Measurements from ENCODE around the gene TSNAX.
A peak's percentile ranks its signal among the peaks of the same experiment; 100 is the strongest.

Gene TSNAX

GRCh38 chr1:231600458-231600976 lies 72.0 kb downstream of the TSNAX start:
- Histone ChIP-seq H3K4me1 (ENCODE audit: control insufficient read depth, low read depth, low read length) (peaks cover 3% of the 10 kb centered on the region), H3K56ac (ENCODE audit: low read length) (no peak overlapping the region), H3K4me2 (ENCODE audit: low read length) (no peak overlapping the region), H3K79me2 (ENCODE audit: control insufficient read depth, insufficient read depth, low read length) (no peaks in the 10 kb centered on the region), H3K23ac (ENCODE audit: low read length) (no peak overlapping the region), H3K36me3 (ENCODE audit: control insufficient read depth, insufficient read depth, low read length) (no peaks in the 10 kb centered on the region), H3K4ac (ENCODE audit: low read depth, low read length) (no peak overlapping the region), H4K5ac (ENCODE audit: low read length) (no peak overlapping the region), H3K27me3 (ENCODE audit: insufficient read depth, low read length, poor library complexity) (no peaks in the 10 kb centered on the region), H2BK5ac (ENCODE audit: low read length) (no peak overlapping the region), H3K79me1 (ENCODE audit: low read length) (no peaks in the 10 kb centered on the region), H2BK120ac (ENCODE audit: low read depth, low read length) (no peak overlapping the region), H3K4me3 (ENCODE audit: low read length) (no peak overlapping the region), H3K18ac (ENCODE audit: low read length) (no peak overlapping the region), H4K8ac (ENCODE audit: low read depth, low read length) (no peak overlapping the region), H3K9ac (ENCODE audit: low read length) (no peak overlapping the region), H3K27ac (ENCODE audit: low read depth, low read length) (no peak overlapping the region), H2BK15ac (replicated peaks; ENCODE audit: low read depth) (no peak overlapping the region), H2AK5ac (ENCODE audit: low read length) (no peak overlapping the region)
- no peak for DNase-seq
- WGBS (ENCODE audit: extremely low coverage, insufficient coverage, low lambda C conversion rate), result no CpG with 5 or more reads among the region's 7 CpGs

- Histone ChIP-seq H2BK5ac (ENCODE audit: low read length) (no peak overlapping the region), H2AK5ac (ENCODE audit: low read length) (no peak overlapping the region), H3K27ac (ENCODE audit: low read depth, low read length) (no peak overlapping the region), H4K5ac (ENCODE audit: low read length) (no peak overlapping the region), H3K23ac (ENCODE audit: low read length) (no peak overlapping the region), H3K4ac (ENCODE audit: low read depth, low read length) (no peak overlapping the region), H3K4me3 (ENCODE audit: low read length) (no peak overlapping the region), H3K36me3 (ENCODE audit: control insufficient read depth, insufficient read depth, low read length) (no peaks in the 10 kb centered on the region), H3K79me1 (ENCODE audit: low read length) (no peaks in the 10 kb centered on the region), H3K79me2 (ENCODE audit: control insufficient read depth, insufficient read depth, low read length) (no peaks in the 10 kb centered on the region), H2BK15ac (replicated peaks; ENCODE audit: low read depth) (no peak overlapping the region), H3K27me3 (ENCODE audit: insufficient read depth, low read length, poor library complexity) (no peaks in the 10 kb centered on the region), H3K56ac (ENCODE audit: low read length) (no peak overlapping the region), H3K18ac (ENCODE audit: low read length) (no peak overlapping the region), H3K9ac (ENCODE audit: low read length) (no peak overlapping the region), H2BK120ac (ENCODE audit: low read depth, low read length) (no peak overlapping the region), H3K4me1 (ENCODE audit: control insufficient read depth, low read depth, low read length) (peaks cover 3% of the 10 kb centered on the region), H3K4me2 (ENCODE audit: low read length) (no peak overlapping the region), H4K8ac (ENCODE audit: low read depth, low read length) (no peak overlapping the region)
- no CpG with 5 or more reads among the region's 5 CpGs for WGBS (ENCODE audit: extremely low coverage, insufficient coverage, low lambda C conversion rate)
- no peak for DNase-seq
Observed at GRCh38 chr1:231601824-231602672, 73.6 kb downstream of the TSNAX start.

GRCh38 chr1:231602673-231602984 lies 74.2 kb downstream of the TSNAX start:
- Histone ChIP-seq H4K5ac (ENCODE audit: low read length) (no peak overlapping the region), H2BK15ac (replicated peaks; ENCODE audit: low read depth) (no peak overlapping the region), H3K56ac (ENCODE audit: low read length) (no peak overlapping the region), H3K79me2 (ENCODE audit: control insufficient read depth, insufficient read depth, low read length) (no peaks in the 10 kb centered on the region), H3K4ac (ENCODE audit: low read depth, low read length) (no peak overlapping the region), H3K36me3 (ENCODE audit: control insufficient read depth, insufficient read depth, low read length) (no peaks in the 10 kb centered on the region), H2BK5ac (ENCODE audit: low read length) (no peak overlapping the region), H2BK120ac (ENCODE audit: low read depth, low read length) (no peak overlapping the region), H3K9ac (ENCODE audit: low read length) (no peak overlapping the region), H4K8ac (ENCODE audit: low read depth, low read length) (no peak overlapping the region), H3K4me1 (ENCODE audit: control insufficient read depth, low read depth, low read length) (peaks cover 3% of the 10 kb centered on the region), H3K4me3 (ENCODE audit: low read length) (no peak overlapping the region), H3K27ac (ENCODE audit: low read depth, low read length) (no peak overlapping the region), H3K18ac (ENCODE audit: low read length) (no peak overlapping the region), H3K23ac (ENCODE audit: low read length) (no peak overlapping the region), H3K4me2 (ENCODE audit: low read length) (no peak overlapping the region), H3K79me1 (ENCODE audit: low read length) (no peaks in the 10 kb centered on the region), H2AK5ac (ENCODE audit: low read length) (no peak overlapping the region), H3K27me3 (ENCODE audit: insufficient read depth, low read length, poor library complexity) (no peaks in the 10 kb centered on the region)
- WGBS (ENCODE audit: extremely low coverage, insufficient coverage, low lambda C conversion rate), result no CpG with 5 or more reads among the region's 4 CpGs
- no peak for DNase-seq

GRCh38 chr1:231603598-231604275 lies 75.3 kb downstream of the TSNAX start:
- DNase-seq, result peak; percentile 77
- H3K23ac ChIP-seq (ENCODE audit: low read length), result no peak overlapping the region

GRCh38 chr1:231604276-231604621 lies 75.8 kb downstream of the TSNAX start:
- peaks cover 3% of the 10 kb centered on the region for H3K4me1 ChIP-seq (ENCODE audit: control insufficient read depth, low read depth, low read length)
- H3K23ac ChIP-seq (ENCODE audit: low read length), result no peak overlapping the region
- no peak for DNase-seq
- H2BK15ac ChIP-seq (replicated peaks; ENCODE audit: low read depth), result no peak overlapping the region
- no peak overlapping the region for H2BK5ac ChIP-seq (ENCODE audit: low read length)
- H2AK5ac ChIP-seq (ENCODE audit: low read length), result no peak overlapping the region
- H4K5ac ChIP-seq (ENCODE audit: low read length), result no peak overlapping the region
- no peak overlapping the region for H3K27ac ChIP-seq (ENCODE audit: low read depth, low read length)
- WGBS (ENCODE audit: extremely low coverage, insufficient coverage, low lambda C conversion rate), result no CpG with 5 or more reads among the region's 2 CpGs
- no peak overlapping the region for H3K4me3 ChIP-seq (ENCODE audit: low read length)
- H3K9ac ChIP-seq (ENCODE audit: low read length), result no peak overlapping the region
- H3K56ac ChIP-seq (ENCODE audit: low read length), result no peak overlapping the region
- no peaks in the 10 kb centered on the region for H3K79me1 ChIP-seq (ENCODE audit: low read length)
- H3K4me2 ChIP-seq (ENCODE audit: low read length), result no peak overlapping the region
- H3K36me3 ChIP-seq (ENCODE audit: control insufficient read depth, insufficient read depth, low read length), result no peaks in the 10 kb centered on the region
- no peak overlapping the region for H2BK120ac ChIP-seq (ENCODE audit: low read depth, low read length)
- no peak overlapping the region for H3K4ac ChIP-seq (ENCODE audit: low read depth, low read length)
- H4K8ac ChIP-seq (ENCODE audit: low read depth, low read length), result no peak overlapping the region
- H3K27me3 ChIP-seq (ENCODE audit: insufficient read depth, low read length, poor library complexity), result no peaks in the 10 kb centered on the region
- H3K79me2 ChIP-seq (ENCODE audit: control insufficient read depth, insufficient read depth, low read length), result no peaks in the 10 kb centered on the region
- no peak overlapping the region for H3K18ac ChIP-seq (ENCODE audit: low read length)

More at GRCh38 chr1:231603598-231604275, 75.3 kb downstream of the TSNAX start:
- Histone ChIP-seq H3K4me2 (ENCODE audit: low read length) (peak overlapping the region; percentile 64), H3K18ac (ENCODE audit: low read length) (no peak overlapping the region), H2BK15ac (replicated peaks; ENCODE audit: low read depth) (no peak overlapping the region), H4K5ac (ENCODE audit: low read length) (no peak overlapping the region), H2BK120ac (ENCODE audit: low read depth, low read length) (no peak overlapping the region), H3K79me1 (ENCODE audit: low read length) (no peaks in the 10 kb centered on the region), H2AK5ac (ENCODE audit: low read length) (no peak overlapping the region), H4K8ac (ENCODE audit: low read depth, low read length) (no peak overlapping the region), H3K4me3 (ENCODE audit: low read length) (no peak overlapping the region), H3K27ac (ENCODE audit: low read depth, low read length) (no peak overlapping the region), H3K9ac (ENCODE audit: low read length) (peak overlapping the region; percentile 33), H3K36me3 (ENCODE audit: control insufficient read depth, insufficient read depth, low read length) (no peaks in the 10 kb centered on the region), H3K79me2 (ENCODE audit: control insufficient read depth, insufficient read depth, low read length) (no peaks in the 10 kb centered on the region), H3K4me1 (ENCODE audit: control insufficient read depth, low read depth, low read length) (peaks cover 3% of the 10 kb centered on the region), H3K27me3 (ENCODE audit: insufficient read depth, low read length, poor library complexity) (no peaks in the 10 kb centered on the region), H3K56ac (ENCODE audit: low read length) (peak overlapping the region; percentile 58), H3K4ac (ENCODE audit: low read depth, low read length) (no peak overlapping the region), H2BK5ac (ENCODE audit: low read length) (no peak overlapping the region)
- WGBS (ENCODE audit: extremely low coverage, insufficient coverage, low lambda C conversion rate), result no CpG with 5 or more reads among the region's 8 CpGs
